Hematopoietic multipotent progenitor cell treated with erythropoietin and hydrocortisone succinate and interleukin-3 and kit ligand, for 8 days (in vitro differentiated cells): ENCODE measurements around the gene XK.
"Not testable (repeated sequence)": the region's sequence is repeated elsewhere in the genome, so short reads cannot be mapped to it uniquely, and the experiment has no call there.

ENCODE experiments used
- DNase-seq: peaks from one replicate; pipeline ENCODE4 v3.0.0-alpha.2; 2015

XK gene

GRCh38 chrX:37757082-37757481 lies 71.5 kb downstream of the XK start:
- DNase-seq: no peak

DNA sequence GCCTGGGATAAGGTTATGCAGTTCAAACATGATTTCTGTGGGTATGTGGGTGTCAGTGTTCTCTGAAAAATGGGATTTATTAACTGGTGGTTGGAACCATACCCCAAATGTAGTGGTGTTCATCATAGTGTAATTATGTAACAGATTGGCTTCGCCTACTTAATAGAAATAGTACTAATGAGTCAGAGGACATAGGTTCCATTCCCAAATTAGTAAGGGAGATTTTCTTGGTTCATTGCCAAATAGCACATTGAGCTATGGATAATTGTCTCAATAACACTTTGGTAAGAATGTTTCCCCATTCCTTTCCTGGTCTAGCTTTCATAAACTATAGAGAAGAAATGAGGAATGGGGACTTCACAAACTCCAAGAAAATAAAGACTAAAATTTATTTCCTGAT lies 73.8 kb downstream of the XK start:
- DNase-seq: no peak

DNA sequence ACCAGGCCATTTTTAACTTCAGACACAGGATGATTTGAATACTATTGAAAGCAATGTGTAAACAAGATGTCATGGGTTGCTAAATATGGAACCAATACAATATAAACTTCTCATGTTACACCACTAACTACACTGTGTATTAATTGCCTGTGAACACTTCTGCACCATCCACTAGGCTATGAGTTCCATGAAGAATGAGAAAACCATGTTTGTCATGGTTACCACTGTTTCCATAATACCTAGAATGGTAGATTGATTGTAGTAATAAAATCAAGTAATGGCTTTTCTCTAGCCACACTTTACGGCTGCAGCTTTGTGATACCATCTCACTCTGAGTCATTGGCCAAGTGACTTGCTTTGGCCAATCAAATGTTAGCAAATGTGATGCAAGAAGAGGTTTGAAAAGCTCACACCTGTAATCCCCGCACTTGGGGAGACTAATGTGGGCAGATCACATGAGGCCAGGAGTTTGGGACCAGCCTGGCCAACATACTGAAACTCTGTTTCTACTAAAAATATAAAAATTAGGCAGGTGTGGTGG lies 74.4 kb downstream of the XK start:
- DNase-seq: no peak

DNA sequence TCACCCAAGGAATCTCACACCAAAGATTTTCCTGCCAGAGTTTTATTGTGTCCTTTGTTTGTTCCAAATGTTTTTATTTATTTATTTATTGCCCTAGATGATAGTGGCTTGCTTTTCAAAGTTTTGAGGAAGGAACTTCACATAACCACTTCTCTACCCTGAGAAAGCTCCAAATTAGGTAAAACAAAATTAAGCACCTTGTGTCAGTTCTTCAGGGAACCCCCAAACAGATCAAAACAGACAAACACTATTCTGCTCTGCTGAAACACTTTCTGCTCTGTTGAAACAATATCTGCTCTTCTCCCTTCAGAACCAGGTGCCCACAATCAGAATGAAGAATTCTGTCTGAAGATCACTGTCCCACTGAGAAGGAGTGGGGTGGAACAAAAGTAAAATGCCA lies 77.8 kb downstream of the XK start:
- no peak for DNase-seq

GRCh38 chrX:37765507-37765906 lies 79.9 kb downstream of the XK start:
- DNase-seq: no peak

- DNase-seq: no peak
Observed at GRCh38 chrX:37767430-37767829, 81.8 kb downstream of the XK start.

DNA sequence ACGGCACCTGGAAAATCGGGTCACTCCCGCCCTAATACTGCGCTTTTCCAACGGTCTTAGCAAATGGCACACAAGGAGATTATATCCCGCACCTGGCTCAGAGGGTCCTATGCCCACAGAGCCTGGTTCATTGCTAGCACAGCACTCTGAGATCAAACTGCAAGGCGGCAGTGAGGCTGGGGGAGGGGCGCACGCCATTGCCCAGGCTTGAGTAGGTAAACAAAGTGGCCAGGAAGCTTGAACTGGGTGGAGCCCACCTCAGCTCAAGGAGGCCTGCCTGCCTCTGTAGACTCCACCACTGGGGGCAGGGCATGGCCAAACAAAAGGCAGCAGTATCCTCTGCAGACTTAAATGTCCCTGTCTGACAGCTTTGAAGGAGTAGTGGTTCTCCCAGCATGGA lies 83.3 kb downstream of the XK start:
- not testable (repeated sequence) for DNase-seq

DNA sequence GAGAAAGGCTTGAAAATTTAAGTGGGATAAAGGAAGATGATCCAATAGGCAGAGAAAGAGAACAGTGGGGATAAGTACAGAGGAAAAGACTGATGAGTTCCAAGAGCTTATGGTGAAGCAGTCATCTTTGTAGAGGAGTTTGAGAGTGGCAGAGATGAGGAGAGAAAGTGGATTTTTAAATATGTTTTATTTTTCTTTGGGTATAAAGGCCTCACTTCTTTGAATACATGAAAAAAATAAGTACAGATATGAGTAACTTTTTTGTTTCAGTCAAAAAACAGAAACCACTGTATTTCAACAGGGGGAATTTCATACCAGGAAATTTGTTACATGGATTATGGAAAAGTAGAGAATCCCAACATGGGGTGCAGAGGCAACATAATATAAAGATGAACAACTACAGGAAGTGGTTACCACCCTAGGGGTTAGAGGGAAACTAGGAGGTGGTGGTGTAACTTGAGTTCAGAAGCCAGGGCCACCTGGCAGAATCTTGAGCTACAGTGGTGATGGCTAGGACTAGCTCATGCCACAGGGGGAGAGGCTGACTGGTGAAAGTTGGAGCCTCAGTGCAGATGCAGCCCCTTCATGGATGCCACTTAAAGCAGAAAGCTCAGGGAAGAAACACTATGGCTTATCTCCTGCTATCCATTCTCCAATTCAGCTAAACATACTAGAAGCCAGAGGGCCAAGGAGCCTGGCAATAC lies 90.8 kb downstream of the XK start:
- DNase-seq: no peak

DNA sequence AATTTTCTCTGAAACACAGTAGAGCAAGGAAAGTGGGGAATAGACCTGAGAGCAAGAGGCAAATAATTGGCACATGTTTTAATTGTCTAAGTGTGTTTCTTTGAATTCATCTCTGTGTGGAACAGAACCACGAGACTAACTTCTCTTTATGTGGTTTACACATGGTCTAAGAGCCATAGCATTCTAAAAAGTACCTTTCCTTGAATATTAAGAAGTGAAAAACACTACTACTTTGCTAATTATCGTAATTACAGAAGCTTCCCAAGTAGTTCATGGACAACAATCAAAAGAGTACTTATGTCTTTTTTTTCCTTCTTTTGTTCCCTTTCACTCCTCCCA lies 91.4 kb downstream of the XK start:
- DNase-seq: no peak

GRCh38 chrX:37779857-37780256 lies 94.3 kb downstream of the XK start, which contains the start of gene CYBB:
TSS of gene CYBB (plus strand) at chrX:37780059. CDS start at chrX:37780078, 19 bp downstream.
- DNase-seq: no peak

- DNase-seq: no peak
Observed at GRCh38 chrX:37781081-37781480, 95.5 kb downstream of the XK start.
